GM10266 (cell line): ENCODE measurements around the gene CCDC71L.

Experiments
- DNase-seq: peaks from one replicate; pipeline ENCODE4 v3.0.0; 2012; ENCODE audit errors: extremely low spot score
- TF ChIP-seq, protein P1 (sequence below): IDR thresholded peaks from 2 replicates; pipeline ENCODE4 v1.5.1; 2012; ENCODE audit warnings: mild to moderate bottlenecking, low read depth; ENCODE audit not compliant: control insufficient read depth, insufficient read depth; ENCODE audit errors: missing control alignments

CCDC71L gene

GRCh38 chr7:106610996-106611886 is 49.7 kb downstream of the CCDC71L start:
- DNase-seq = no peak

GRCh38 chr7:106609416-106609815 is 51.5 kb downstream of the CCDC71L start:
- no peak for DNase-seq
- TF ChIP-seq, protein P1, sequence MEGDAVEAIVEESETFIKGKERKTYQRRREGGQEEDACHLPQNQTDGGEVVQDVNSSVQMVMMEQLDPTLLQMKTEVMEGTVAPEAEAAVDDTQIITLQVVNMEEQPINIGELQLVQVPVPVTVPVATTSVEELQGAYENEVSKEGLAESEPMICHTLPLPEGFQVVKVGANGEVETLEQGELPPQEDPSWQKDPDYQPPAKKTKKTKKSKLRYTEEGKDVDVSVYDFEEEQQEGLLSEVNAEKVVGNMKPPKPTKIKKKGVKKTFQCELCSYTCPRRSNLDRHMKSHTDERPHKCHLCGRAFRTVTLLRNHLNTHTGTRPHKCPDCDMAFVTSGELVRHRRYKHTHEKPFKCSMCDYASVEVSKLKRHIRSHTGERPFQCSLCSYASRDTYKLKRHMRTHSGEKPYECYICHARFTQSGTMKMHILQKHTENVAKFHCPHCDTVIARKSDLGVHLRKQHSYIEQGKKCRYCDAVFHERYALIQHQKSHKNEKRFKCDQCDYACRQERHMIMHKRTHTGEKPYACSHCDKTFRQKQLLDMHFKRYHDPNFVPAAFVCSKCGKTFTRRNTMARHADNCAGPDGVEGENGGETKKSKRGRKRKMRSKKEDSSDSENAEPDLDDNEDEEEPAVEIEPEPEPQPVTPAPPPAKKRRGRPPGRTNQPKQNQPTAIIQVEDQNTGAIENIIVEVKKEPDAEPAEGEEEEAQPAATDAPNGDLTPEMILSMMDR = no peak

More at GRCh38 chr7:106610996-106611886, 49.7 kb downstream of the CCDC71L start:
- TF ChIP-seq, protein P1 = no peak

- TF ChIP-seq, protein P1 = no peak
- DNase-seq = no peak
Observed at GRCh38 chr7:106608661-106609060, 52.3 kb downstream of the CCDC71L start.
